ENCODE data around the gene MYO15A. TPM values are rescaled to one million over a fixed set of nuclear protein-coding genes. Genes with fewer than 3 reads are reported as not detected.

The MYO15A gene
- total RNA-seq, result 1 to 10 TPM in 1 of 2 donors, under 1 TPM in 1; 0.75 to 2.4 TPM
- long read RNA-seq, partial matches to known transcripts, result 0 of 2 reads
- long read RNA-seq, other reads (novel, unspliced or antisense), result 2 of 2 reads

- DNase-seq (no peak), ATAC-seq (peak; percentile 13)
- intact Hi-C loops (cut with DNase I, micrococcal nuclease), result no loop called here
Measured at GRCh38 chr17:18108401-18109312, at the start of gene MYO15A. Gene MYO15A (plus strand): TSS chr17:18108756. CDS start chr17:18118801, 10,045 bp downstream.

- DNase-seq, result no peak
- no peak for ATAC-seq
- intact Hi-C loops (cut with DNase I, micrococcal nuclease), result no loop called here
Measured at GRCh38 chr17:18059283-18059682, 49.3 kb upstream of the MYO15A start.

- no peak for DNase-seq
- ATAC-seq, result no peak
- intact Hi-C loops (cut with DNase I, micrococcal nuclease), result no loop called here
Measured at GRCh38 chr17:18064053-18064452, 44.5 kb upstream of the MYO15A start.

GRCh38 chr17:18065546-18065945 lies 43.0 kb upstream of the MYO15A start:
- no peak for DNase-seq
- intact Hi-C loops (cut with DNase I, micrococcal nuclease), result no loop called here
- ATAC-seq, result no peak

- DNase-seq, result no peak
- intact Hi-C loops (cut with DNase I, micrococcal nuclease), result no loop called here
- ATAC-seq, result no peak
Measured at GRCh38 chr17:18066866-18067265, 41.7 kb upstream of the MYO15A start.

GRCh38 chr17:18069101-18069500 lies 39.5 kb upstream of the MYO15A start:
- no peak for ATAC-seq
- DNase-seq, result no peak
- intact Hi-C loops (cut with DNase I, micrococcal nuclease), result no loop called here

- intact Hi-C loops (cut with DNase I, micrococcal nuclease), result no loop called here
- DNase-seq, result no peak
- no peak for ATAC-seq
Measured at GRCh38 chr17:18070861-18071340, 37.7 kb upstream of the MYO15A start.

GRCh38 chr17:18071751-18072150 lies 36.8 kb upstream of the MYO15A start:
- ATAC-seq, result no peak
- intact Hi-C loops (cut with DNase I, micrococcal nuclease), result no loop called here
- DNase-seq, result no peak

GRCh38 chr17:18074566-18075272 lies 33.8 kb upstream of the MYO15A start:
- DNase-seq (no peak), ATAC-seq (no peak)
- intact Hi-C loops (cut with DNase I, micrococcal nuclease), result no loop called here

- DNase-seq (no peak), ATAC-seq (no peak)
- intact Hi-C loops (cut with DNase I, micrococcal nuclease), result no loop called here
Measured at GRCh38 chr17:18076936-18077335, 31.6 kb upstream of the MYO15A start.

GRCh38 chr17:18079543-18079942 lies 29.0 kb upstream of the MYO15A start:
- DNase-seq (no peak), ATAC-seq (no peak)
- intact Hi-C loops (cut with DNase I, micrococcal nuclease), result no loop called here

GRCh38 chr17:18084256-18084655 lies 24.3 kb upstream of the MYO15A start:
- ATAC-seq (peak; percentile 54), DNase-seq (peak in 1 of 2 donors; percentile 33)
- intact Hi-C loops (cut with DNase I, micrococcal nuclease), result no loop called here

GRCh38 chr17:18087610-18088491 lies 20.7 kb upstream of the MYO15A start, which contains the start of gene DRG2:
Gene DRG2 (plus strand): TSS chr17:18087948. CDS start chr17:18088024, 76 bp downstream.
- intact Hi-C loops (cut with DNase I, micrococcal nuclease), result no loop called here
- DNase-seq (peak; percentile 88 to 93), ATAC-seq (peak; percentile 96)

- ATAC-seq (no peak), DNase-seq (no peak)
- intact Hi-C loops (cut with DNase I, micrococcal nuclease), result no loop called here
Measured at GRCh38 chr17:18089613-18090012, 18.9 kb upstream of the MYO15A start.

GRCh38 chr17:18093616-18094408 lies 14.7 kb upstream of the MYO15A start:
- ATAC-seq (peak; percentile 58), DNase-seq (peak in 1 of 2 donors; percentile 26)
- intact Hi-C loops (cut with DNase I, micrococcal nuclease), result no loop called here

GRCh38 chr17:18094409-18094807 lies 14.1 kb upstream of the MYO15A start:
- intact Hi-C loops (cut with DNase I, micrococcal nuclease), result no loop called here
- DNase-seq, result no peak
- no peak for ATAC-seq

- DNase-seq (no peak), ATAC-seq (no peak)
- intact Hi-C loops (cut with DNase I, micrococcal nuclease), result no loop called here
Measured at GRCh38 chr17:18099516-18099915, 9.0 kb upstream of the MYO15A start.

GRCh38 chr17:18100616-18101015 lies 7.9 kb upstream of the MYO15A start:
- intact Hi-C loops (cut with DNase I, micrococcal nuclease), result no loop called here
- ATAC-seq (no peak), DNase-seq (no peak)

All from left colon (tissue), 2 donors.